Activated T-cell treated with anti-CD3 and anti-CD28 coated beads for 1 hour (primary cell): Measurements from ENCODE around the gene NRG3.

Experiments used
- DNase-seq: peaks from one replicate; pipeline ENCODE4 v3.0.0-alpha.2; 2020; ENCODE audit warnings: low read depth

The NRG3 gene

DNA sequence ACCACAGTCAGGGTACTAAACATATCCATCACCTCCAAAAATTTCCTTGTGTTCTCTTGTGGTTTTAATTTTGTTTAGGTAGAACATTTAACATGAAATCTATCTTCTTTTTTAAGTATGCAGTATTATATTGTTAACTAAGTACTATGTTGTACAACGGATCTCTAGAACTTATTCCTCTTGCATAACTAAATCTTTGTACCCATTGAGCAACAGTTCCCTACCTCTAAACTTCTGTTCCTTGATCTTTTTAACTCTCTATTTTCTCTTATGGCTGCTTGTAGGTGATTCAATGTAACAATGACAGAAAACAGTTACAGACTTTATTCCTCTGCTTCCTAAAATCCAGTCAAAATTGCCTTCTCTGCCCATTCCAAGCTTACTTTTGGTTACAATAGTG is 9.9 kb downstream of the NRG3 start:
- no peak for DNase-seq

GRCh38 chr10:81885491-81885890 is 10.5 kb downstream of the NRG3 start:
- DNase-seq = no peak

DNA sequence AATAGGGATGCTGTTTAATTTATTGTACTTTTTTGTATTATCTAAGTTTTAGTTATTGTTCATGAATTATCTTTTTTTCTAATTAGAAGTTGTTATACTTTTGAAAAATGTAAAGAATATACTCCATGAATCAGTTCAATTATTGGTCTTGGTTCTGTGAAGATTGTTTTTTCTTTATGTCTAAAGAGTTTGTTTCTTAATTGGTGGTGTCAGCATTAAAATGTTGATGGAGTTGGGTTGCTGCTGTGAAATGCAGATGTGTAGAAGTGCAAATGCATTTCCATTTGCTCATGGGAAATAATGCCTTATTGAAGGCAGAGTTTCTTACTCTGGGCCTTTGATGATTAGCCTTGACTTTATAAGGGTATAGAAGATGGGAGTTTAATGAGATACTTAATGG is 11.9 kb downstream of the NRG3 start:
- no peak for DNase-seq

GRCh38 chr10:81889181-81889769 is 14.3 kb downstream of the NRG3 start:
- no peak for DNase-seq

GRCh38 chr10:81894616-81895015 is 19.6 kb downstream of the NRG3 start:
- DNase-seq = no peak

GRCh38 chr10:81898518-81898917 is 23.5 kb downstream of the NRG3 start:
- no peak for DNase-seq

DNA sequence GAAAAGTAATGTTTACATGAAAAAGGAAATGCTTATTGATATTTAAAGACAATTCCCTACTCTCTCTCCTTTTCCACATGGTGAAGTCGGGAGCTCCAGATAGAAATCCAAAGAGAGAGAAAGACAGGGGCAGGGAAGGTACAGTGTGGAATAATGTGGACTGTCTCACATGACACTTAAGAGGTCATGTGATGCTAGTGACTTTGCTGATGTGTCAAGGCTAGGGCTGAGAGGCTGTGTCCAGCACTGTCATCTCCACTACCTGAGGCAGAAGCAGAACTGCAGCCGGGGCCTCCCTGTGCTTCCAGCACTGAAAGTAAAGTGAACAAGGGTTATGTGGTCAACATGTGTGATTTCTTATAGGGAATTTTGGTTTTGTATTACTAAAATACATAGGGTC is 26.0 kb downstream of the NRG3 start:
- no peak for DNase-seq

GRCh38 chr10:81903472-81903871 is 28.5 kb downstream of the NRG3 start:
- DNase-seq = no peak

DNA sequence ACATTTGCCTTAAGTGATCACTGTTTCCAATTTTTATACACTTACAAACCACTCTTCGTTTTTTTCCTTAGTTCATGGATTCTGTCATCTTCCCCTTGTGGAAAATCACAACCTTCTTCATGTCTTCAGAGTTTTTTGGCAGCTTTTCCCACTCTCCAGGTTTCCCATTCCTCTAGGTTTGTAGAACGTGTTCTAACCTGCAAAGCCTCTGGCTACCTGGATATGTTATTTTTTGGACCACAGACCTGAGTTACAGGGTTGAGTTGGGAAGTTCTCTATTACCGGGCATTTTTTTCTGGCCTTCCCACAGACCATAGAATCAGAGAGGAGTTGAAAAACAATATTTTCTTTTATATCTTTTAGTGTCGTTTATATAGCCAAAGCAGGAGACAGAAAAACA is 30.2 kb downstream of the NRG3 start:
- DNase-seq = no peak

- DNase-seq = no peak
These were observed 34.5 kb downstream of the NRG3 start for GRCh38 chr10:81909453-81909852.

- DNase-seq = no peak
These were observed 36.3 kb downstream of the NRG3 start for GRCh38 chr10:81911328-81911727.

DNA sequence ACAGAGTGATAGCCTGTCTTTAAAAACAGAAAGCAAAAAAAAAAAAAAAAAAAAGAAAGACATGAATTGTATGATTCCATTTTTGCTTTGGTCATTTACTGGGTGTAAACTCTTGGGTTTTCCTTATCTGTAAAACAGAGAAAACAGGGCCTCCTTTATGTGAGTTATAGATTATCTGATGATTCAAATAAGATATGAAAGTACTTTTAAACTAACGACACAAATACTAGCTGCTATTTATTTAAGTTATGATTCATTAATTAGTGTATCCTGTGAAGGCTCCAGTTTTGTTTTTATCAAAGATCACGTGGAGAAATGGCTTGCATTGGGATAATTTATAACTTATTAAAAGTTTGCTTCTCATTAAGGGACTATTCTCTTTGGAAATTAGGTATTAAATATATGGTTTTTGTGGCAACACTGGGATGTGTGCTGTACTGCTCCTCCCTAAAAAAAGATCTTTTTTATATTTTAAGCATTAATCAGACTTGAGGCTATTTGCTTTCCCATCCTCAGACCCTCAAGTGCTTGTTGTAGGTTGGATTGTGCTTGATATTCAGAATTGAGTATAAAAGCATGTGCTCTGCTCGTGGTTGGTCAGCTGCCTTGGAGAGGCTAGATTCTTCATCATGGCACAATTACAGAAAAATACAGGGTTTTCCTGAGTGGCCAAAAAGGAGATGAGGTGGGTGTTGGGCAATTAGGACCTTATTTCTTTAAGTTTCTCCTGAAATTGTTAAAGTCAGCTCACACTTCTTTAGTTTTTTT is 39.9 kb downstream of the NRG3 start:
- no peak for DNase-seq

DNA sequence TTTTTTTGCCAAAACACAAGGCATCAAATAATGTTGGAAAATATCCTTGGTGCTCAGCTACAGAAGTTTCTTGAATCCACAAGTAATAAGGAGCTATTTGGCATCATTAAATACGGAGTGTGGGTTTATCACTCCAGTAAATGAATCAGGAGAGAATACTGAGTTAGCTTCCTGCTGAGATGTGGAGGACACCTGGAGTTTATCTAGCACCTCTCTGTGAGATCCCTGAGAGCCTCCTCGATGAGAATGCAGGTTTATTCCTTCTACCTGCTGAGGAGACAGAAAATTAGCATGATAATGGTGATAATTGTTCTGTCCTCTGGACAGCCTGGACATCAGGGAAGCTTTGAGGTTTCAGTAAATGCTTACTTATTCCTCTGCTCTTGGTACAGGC is 40.5 kb downstream of the NRG3 start:
- no peak for DNase-seq

DNA sequence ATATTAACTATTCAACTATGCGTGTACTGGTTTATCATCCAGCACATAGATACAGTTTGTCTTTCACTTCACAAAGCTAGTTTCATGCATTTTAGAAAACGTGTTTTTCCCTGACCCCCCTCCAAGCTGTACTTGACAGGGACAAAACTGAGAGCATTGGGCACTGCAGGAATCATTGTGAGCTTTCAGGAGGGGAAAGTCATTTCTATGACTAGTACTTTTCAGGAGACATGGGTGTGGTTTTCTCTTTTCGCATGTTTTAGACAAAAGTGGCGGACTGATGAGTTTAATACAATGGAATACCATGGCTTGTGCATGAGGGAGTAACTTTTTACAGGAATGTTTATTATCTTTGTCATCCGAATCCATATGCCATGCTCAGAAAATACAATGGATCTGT is 42.7 kb downstream of the NRG3 start:
- no peak for DNase-seq

DNA sequence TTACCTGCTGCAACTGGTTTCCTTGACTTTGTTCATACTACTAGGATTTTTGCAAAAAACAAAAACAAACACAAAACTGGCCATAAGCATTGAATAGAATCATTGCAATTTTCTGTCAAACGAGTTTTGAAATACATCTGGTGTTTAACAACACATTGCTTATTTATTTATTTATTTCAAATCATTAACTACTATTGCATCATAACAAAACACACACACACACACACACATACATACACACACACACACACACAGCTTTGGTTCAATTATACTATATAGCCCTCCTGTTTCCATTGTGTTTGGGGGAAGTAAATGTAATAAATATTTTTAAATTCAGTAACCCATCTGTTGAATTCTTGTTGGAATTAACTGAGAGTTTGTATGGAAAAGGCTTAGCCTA is 43.8 kb downstream of the NRG3 start:
- no peak for DNase-seq

DNA sequence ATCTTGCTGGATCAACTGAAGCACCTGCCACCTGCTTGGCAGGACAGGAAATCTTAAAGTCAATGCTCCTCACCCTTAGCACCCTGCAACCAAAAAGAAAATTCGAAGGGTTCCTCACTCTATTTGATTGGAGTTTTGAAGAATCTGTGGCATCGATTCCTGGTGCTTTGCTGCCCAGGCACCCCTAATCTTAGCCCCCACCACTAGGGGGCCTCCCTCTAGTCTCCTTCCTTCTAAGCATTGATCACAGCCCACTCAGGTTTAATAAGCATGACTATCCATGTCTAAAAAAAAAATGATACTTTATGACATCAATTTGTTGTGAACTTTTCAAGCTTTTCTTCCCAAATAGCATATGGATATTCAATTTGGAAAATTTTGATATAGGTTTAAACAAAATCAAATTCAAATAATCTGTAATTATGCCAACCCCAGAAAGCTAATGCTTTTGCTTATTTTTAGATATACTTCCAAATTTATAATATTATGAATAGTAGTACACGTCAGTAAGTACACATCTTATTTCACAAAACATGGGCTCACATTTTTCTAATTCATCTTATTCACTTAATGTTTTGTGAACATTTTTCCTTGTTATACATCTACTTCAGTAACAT is 45.3 kb downstream of the NRG3 start:
- DNase-seq = no peak

DNA sequence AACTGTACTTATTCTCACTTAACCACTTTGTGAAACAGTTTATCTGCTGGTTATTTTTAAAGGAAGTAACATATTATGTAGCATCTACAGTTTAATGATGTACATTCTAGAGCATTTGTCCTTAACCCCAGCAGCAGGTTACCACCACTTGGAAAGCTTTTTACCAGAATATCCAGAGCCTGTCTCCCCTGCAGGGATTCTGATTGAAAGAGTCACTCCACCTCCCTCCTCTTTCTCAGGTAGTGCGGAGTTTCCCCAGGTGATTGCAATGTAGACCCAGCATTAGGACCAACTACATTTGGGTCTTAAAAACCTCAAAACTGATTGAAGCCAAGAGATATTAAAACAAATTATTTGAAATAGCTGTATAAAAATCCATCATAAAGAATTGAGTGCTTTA is 53.1 kb downstream of the NRG3 start:
- no peak for DNase-seq

DNA sequence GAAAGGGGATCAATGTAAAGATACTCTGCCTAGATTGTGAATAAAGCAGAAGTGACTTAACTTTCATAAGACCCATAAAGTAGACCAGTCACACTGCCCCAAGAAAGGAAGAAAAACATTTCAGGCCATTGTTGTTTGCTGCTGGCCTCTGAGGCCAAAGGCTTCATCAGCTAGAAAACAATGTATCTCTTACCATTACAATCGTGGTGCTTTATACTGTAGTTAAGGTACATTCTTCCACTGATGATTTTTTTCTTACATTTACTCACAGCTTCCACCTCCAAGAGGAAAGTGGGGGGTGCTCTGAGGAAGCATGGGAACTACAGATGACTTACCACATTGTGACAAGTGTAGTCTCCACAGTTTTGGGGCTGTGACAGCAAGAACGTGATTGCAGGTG is 68.6 kb downstream of the NRG3 start:
- DNase-seq = no peak

- DNase-seq = no peak
These were observed 69.6 kb downstream of the NRG3 start for GRCh38 chr10:81944609-81945008.

DNA sequence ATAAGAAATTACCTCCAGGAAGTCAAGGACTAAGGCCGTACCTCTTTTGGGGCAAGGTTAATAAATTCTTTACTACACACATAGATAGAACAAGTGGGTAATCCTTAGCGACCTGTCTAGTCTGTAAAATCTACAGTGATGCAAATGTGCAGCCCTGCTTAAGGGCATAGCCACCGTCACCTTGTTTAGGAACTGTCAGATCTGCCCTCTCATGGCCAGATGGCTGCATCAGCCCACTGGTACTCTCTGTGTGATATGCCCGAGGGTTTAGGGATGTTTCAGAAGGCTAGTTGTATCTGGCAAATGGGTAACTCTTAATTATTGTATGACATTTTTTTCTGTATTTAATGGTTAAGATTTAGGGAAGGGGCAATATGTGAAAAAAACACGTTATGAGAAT is 74.3 kb downstream of the NRG3 start:
- DNase-seq = no peak

- DNase-seq = no peak
These were observed 75.4 kb downstream of the NRG3 start for GRCh38 chr10:81950358-81950757.

GRCh38 chr10:81953420-81953819 is 78.4 kb downstream of the NRG3 start:
- no peak for DNase-seq

- no peak for DNase-seq
These were observed 83.0 kb downstream of the NRG3 start for GRCh38 chr10:81957976-81958375.

DNA sequence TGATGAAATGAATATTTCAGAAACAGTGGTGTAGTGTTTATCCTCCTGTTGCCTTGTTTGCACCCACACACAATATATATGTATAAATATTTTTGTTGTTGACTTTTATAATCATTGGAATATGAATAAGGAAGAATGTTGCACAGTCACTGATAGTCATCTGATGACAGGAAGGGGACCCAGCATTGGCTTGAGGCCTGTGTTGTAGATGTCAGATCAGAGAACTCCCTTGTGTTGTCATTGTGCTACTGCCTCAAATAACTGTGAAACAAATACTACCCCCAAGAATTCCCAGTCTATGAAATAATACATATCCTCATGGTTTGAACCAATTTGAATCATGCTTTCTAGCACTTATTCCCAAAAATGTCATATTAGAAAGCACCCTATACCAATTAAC is 84.0 kb downstream of the NRG3 start:
- DNase-seq = no peak
